ENCODE results near the gene ZNF185.

ZNF185 gene

DNA sequence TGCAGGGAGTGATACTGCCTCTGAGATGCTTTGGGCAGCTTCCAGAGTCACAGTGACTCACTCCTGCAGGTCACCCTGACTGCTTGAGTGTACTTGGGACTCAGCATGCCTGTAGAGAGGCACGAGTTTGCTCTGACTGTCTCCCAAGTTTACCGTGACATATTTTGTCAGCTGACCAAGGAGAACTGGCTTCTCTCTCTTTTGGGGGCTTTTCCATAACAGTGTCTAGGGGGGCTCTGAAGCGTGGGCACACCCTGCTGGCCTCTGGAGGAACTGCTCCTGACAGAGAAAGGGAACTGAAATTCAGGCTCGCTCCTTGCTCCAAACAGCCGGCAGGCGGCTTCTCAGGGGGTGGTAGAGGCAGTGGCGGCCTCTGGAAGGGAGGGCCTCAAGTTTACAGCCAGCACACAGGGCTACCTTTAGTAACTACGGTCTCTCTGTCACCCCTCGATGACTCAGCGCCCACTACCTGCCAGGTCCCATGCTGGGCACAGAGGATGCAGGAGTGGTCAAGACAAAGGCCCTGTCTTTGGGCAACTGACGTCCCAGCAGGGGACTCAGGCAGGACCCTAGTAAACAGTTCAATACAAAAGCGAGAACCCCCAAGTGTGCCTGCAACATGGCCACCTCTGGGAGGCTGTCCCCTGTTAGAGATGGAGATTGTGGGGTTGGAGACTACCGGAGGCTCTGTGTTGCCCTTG lies 17.8 kb downstream of the ZNF185 start:
- DNase-seq = peak in 1 of 58 donors; percentile 6

DNA sequence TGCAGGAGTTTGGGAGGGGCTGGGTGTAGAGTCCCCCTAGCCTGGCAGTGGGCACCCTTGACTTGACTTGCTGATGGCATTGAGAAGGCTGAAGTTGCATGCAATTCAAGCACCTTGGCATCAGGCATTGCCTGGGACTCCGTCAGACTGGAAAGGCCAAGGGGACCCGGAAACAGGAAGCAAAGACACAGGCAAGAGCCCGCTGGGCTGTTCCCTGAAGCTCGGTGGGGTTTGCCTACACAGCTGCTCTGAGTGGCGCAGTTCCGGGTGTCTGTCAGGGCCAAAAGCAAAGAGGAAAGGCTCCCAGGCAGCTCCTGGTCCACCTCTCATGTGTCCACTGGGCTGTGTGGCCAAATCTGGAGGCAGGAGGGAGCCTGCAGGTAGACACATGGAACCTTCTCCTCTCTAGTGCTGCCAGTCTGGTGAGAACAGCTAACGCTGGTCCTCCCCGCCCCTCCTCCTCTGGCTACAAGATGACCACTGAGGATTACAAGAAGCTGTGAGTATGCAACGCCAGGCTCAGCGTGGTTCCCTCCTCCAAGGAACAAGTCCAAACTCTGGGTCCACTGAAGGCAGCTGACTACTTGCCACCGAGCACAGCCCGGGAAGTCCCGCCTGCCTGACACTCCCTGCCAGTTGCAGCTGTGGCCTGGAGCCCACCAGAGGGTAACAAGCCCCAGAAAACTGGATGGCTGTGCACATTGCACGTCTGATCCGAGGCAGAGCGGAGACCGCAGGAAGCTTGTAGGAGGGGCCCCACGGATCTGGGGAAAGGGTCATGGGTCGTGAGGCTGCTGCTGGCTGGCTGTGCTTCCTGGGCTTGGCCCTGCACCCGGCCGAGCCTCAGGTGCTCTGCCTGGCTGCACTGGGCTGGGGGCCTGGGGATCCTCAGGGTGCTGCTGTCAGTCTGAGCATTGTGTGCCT lies 20.1 kb downstream of the ZNF185 start:
- DNase-seq = peak in 11 of 58 donors; percentile 4 to 42 (median 8)

DNA sequence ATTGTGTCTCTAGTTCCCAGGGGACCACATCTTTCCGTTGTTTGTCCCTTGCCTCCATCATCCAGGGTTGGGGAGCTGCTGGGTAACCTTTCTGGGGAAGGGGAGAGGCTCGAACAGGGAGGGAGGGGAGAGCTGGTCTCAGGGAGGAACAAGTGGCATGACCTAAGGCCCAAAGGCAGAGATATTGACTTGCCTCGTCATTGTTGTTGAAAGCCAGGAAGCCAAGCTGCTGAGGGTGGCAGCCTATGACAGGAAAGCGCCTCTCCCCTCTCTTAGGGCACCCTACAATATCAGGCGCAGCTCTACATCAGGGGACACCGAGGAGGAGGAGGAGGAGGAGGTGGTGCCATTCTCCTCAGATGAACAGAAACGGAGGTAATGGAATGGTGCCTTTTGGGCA lies 20.8 kb downstream of the ZNF185 start:
- DNase-seq = no peak

- DNase-seq = no peak
Measured at GRCh38 chrX:152923599-152923998, 25.7 kb downstream of the ZNF185 start.

- no peak for DNase-seq
Measured at GRCh38 chrX:152925835-152926234, 28.0 kb downstream of the ZNF185 start.

DNA sequence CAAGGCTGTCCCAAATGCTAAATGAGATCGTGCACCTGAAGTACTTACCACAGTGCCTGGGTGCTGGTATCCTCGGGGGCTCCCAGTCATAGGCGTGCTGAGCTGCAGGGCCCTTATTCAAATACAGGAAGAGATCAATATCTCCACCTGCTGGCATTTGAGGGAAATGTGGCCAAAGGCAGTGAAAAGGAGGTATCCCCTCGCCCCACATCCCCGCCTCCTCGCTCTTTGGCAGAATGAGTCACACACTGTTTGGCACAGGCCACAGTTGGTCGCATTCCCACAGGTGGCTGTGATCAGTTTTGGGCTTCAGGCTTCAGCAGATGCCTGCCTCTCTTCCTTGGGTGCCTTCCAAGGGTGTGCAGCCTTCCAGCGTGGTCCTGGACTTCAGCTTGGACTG lies 28.4 kb downstream of the ZNF185 start:
- DNase-seq = peak in 40 of 58 donors; percentile 1 to 62 (median 20)

- DNase-seq = peak in 15 of 58 donors; percentile 2 to 51 (median 13)
Measured at GRCh38 chrX:152926923-152927322, 29.1 kb downstream of the ZNF185 start.

- peak in 23 of 58 donors; percentile 2 to 63 (median 17) for DNase-seq
Measured at GRCh38 chrX:152927858-152928760, 30.2 kb downstream of the ZNF185 start.

DNA sequence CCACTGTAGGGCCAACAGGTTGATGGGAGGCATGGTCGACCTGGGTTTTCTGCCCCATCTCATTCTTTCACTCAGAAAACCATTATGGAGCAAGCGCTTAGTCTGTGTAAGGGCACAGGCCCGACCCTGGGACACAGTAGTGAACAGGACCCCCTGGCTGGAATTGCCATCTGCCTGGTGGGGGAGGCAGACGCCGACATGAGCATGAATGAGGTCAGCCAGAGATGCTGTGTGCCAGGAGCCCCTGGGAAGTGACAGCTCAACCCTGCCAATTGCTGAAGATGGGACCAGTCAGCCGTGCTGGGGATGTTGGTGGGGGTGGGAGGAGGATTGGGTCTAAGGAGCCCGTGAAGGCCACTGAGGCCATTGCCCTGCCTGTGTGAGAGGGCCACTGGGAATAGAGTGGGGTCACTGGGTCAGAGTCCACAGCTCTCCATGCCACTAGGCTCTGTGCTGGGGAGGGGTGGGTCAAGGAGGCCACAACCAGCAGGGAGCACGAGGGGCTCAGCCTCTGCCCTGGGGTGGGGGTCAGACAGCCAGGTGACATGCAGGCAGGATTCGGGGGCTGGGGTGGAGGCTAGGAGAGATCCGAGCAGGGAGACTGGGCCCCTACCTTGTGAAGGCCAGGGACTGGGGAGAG lies 31.0 kb downstream of the ZNF185 start:
- no peak for DNase-seq

- DNase-seq = no peak
Measured at GRCh38 chrX:152929898-152930297, 32.0 kb downstream of the ZNF185 start.

- no peak for DNase-seq
Measured at GRCh38 chrX:152930516-152930915, 32.6 kb downstream of the ZNF185 start.

DNA sequence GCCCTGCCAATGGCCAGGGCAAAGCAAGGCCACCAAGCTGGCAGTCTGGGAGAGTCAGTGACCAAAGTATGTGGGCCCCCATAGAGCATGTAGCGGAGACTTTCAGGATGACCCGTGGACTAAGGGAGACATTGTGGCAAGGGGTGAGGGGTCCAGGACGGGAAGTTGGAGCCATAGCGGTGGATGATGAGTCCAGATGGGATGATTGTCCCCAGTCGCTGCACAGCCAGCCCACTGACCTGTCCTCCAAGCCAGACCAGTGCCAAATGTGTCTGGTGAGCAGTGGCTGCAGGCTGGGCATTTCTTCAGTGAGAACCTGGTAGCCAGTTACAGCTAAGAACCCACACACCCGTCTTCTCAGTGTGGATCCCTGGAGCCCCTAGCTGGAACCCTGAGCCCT lies 34.3 kb downstream of the ZNF185 start:
- DNase-seq = no peak

DNA sequence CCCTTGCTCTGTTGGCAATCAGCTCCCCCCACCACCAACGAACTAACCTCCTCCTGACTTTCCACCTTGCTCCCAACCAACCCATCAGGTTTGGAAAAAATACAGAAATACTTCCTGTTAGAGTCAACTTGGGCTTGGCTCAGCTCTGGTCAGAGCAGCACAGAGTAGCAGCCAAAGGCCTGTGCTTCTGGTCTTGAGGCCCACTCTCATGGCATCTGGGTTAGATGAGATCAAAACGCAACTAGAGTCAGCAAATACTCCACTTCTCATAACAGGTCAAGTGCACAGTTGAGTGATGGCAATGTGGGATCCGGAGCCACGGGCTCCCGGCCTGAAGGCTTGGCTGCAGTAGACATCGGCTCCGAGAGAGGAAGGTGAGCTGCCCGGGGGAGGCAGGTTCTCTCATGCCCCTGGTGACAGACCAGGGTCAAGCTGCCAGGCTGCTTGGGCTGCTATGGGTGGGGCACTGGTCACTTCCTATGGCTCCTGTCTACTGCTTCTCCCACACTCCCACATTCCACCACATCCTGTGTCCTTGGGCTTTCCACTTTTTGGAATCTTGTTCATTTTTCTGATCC lies 34.8 kb downstream of the ZNF185 start:
- DNase-seq = no peak

GRCh38 chrX:152936306-152936705 lies 38.4 kb downstream of the ZNF185 start:
- no peak for DNase-seq

- DNase-seq = no peak
Measured at GRCh38 chrX:152937236-152937635, 39.4 kb downstream of the ZNF185 start.

DNA sequence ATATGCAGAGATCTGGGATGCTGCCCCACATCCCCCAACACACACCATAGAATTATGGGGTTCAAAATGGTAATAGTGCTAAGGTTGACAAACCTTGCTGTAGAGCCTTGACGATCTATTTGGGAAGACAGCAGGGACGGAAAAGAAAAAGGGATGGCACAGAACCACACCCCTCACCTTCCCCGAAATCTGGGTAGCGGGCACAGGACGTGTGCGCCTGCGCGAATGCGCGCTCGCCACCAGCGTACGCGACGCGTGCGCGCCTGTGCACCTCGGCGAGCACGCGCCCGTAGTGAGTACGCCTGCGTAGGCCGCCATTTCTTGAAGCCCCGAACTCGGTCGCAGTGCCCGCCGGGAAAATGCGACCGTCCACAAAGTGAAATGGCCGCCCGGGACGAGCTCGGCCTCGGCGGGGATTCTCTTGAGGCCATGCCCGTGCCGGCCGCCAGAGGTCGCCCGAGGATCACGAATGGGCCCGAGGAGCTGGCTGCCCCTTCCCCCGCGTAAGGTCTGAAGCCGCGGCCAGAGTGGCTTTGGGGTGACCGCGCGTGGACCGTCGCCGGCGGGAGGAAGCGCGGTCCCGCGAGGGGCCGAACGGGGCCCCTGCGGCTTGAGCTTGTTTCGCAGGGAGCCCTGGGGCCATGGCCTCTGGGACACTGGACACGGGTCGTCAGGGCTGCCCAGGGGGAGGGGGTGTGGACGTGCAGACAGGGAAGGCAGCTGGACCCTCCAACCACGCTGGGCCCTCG lies 43.6 kb downstream of the ZNF185 start:
- DNase-seq = peak; percentile 8 to 90 (median 82)

GRCh38 chrX:152942077-152942442 lies 44.2 kb downstream of the ZNF185 start:
- DNase-seq = no peak

- DNase-seq = no peak
Measured at GRCh38 chrX:152943826-152944225, 46.0 kb downstream of the ZNF185 start.
